Neuronal stem cell (in vitro differentiated cells): ENCODE data around the gene WDR33.

Source experiments
- DNase-seq: peaks from one replicate; pipeline ENCODE4 v3.0.0-alpha.2; 2013; ENCODE audit warnings: low spot score
- H2AFZ ChIP-seq: one replicate; pipeline ENCODE4 v1.6.1; 2013; ENCODE audit warnings: mild to moderate bottlenecking, low read length, inconsistent platforms
- H2AK5ac ChIP-seq: 2 replicates; pipeline ENCODE4 v1.6.1; 2013; ENCODE audit warnings: low read depth, mild to moderate bottlenecking, inconsistent platforms, low read length, moderate library complexity, mixed read lengths
- H2BK120ac ChIP-seq: 2 replicates; pipeline ENCODE4 v1.6.1; 2013; ENCODE audit warnings: low read depth, mild to moderate bottlenecking, inconsistent platforms, low read length, moderate library complexity, mixed read lengths
- H2BK12ac ChIP-seq: one replicate; pipeline ENCODE4 v1.6.1; 2013; ENCODE audit warnings: low read length, inconsistent platforms
- H2BK15ac ChIP-seq: 2 replicates; pipeline ENCODE4 v1.6.1; 2013; ENCODE audit warnings: mild to moderate bottlenecking, low read length, inconsistent platforms, mixed read lengths
- H2BK5ac ChIP-seq: one replicate; pipeline ENCODE4 v1.6.1; 2013; ENCODE audit warnings: inconsistent platforms, mild to moderate bottlenecking, low read length, moderate library complexity
- H3K14ac ChIP-seq: one replicate; pipeline ENCODE4 v1.6.1; 2013; ENCODE audit warnings: low read length, inconsistent platforms
- H3K18ac ChIP-seq: 2 replicates; pipeline ENCODE4 v1.6.1; 2013; ENCODE audit warnings: low read length, inconsistent platforms
- H3K23ac ChIP-seq: 2 replicates; pipeline ENCODE4 v1.6.1; 2013; ENCODE audit warnings: low read depth, mild to moderate bottlenecking, mixed read lengths, low read length, inconsistent platforms; ENCODE audit not compliant: poor library complexity
- H3K27ac ChIP-seq: replicated peaks from 3 replicates; pipeline ENCODE4 v1.5.1; 2013; ENCODE audit warnings: low read length, inconsistent platforms
- H3K27me3 ChIP-seq, 3 experiments: 2 replicates each; pipeline ENCODE4 v1.6.1; 2013; ENCODE audit warnings: low read length in 3 of 3, mild to moderate bottlenecking in 2 of 3, inconsistent platforms in 1 of 3, low read depth in 1 of 3, mixed read lengths in 1 of 3, moderate library complexity in 1 of 3; ENCODE audit not compliant: control insufficient read depth in 3 of 3, insufficient read depth in 3 of 3
- H3K36me3 ChIP-seq, 2 donors: replicated peaks in 1 of 2; 2 replicates each; pipeline ENCODE4 v1.6.1; 2013; ENCODE audit warnings: low read length in 2 of 2; ENCODE audit not compliant: control insufficient read depth in 2 of 2, insufficient read depth in 2 of 2
- H3K4ac ChIP-seq: 2 replicates; pipeline ENCODE4 v1.6.1; 2013; ENCODE audit warnings: inconsistent platforms, mild to moderate bottlenecking, low read length, moderate library complexity
- H3K4me1 ChIP-seq, 2 donors: 1 replicate in 1 of 2; 2 replicates in 1 of 2; pipeline ENCODE4 v1.6.1; 2013; ENCODE audit warnings: low read length in 2 of 2, low read depth in 1 of 2; ENCODE audit not compliant: control insufficient read depth in 2 of 2, insufficient read depth in 1 of 2
- H3K4me2 ChIP-seq: one replicate; pipeline ENCODE4 v1.6.1; 2013; ENCODE audit warnings: mild to moderate bottlenecking, low read length, inconsistent platforms; ENCODE audit not compliant: insufficient read depth, poor library complexity, severe bottlenecking
- H3K4me3 ChIP-seq, 2 donors: 2 replicates each; pipeline ENCODE4 v1.5.1; 2013; ENCODE audit warnings: low read length in 2 of 2, mild to moderate bottlenecking in 2 of 2, inconsistent platforms in 1 of 2, moderate library complexity in 1 of 2
- H3K79me1 ChIP-seq: one replicate; pipeline ENCODE4 v1.6.1; 2013; ENCODE audit warnings: low read depth, mild to moderate bottlenecking, inconsistent platforms, low read length, moderate library complexity
- H3K9ac ChIP-seq: one replicate; pipeline ENCODE4 v1.6.1; 2013; ENCODE audit warnings: mild to moderate bottlenecking, low read depth, low read length, inconsistent platforms; ENCODE audit not compliant: poor library complexity
- H3K9me3 ChIP-seq, 2 donors: replicated peaks in 1 of 2; 2 replicates each; pipeline versions ENCODE3 to v1.6.1; 2013; ENCODE audit warnings: low read length in 2 of 2, mild to moderate bottlenecking in 2 of 2, inconsistent platforms in 1 of 2, low read depth in 1 of 2, mixed read lengths in 1 of 2, moderate library complexity in 1 of 2; ENCODE audit not compliant: control insufficient read depth in 2 of 2, insufficient read depth in 1 of 2
- H4K8ac ChIP-seq: one replicate; pipeline ENCODE4 v1.6.1; 2013; ENCODE audit warnings: low read depth, mild to moderate bottlenecking, inconsistent platforms, low read length, moderate library complexity
- H4K91ac ChIP-seq: one replicate; pipeline ENCODE4 v1.6.1; 2013; ENCODE audit warnings: low read length, low read depth, mild to moderate bottlenecking, inconsistent platforms; ENCODE audit not compliant: poor library complexity
- WGBS, 2 donors: extraction: QIAGEN DNeasy Blood & Tissue Kit; methylation state at CpG; one replicate each; pipeline ENCODE4 v1.1.7; 2013; ENCODE audit warnings: missing lambda C conversion rate in 2 of 2, mixed read lengths in 1 of 2; ENCODE audit not compliant: insufficient read length in 2 of 2, insufficient replicate concordance in 1 of 2; ENCODE audit errors: extremely low coverage in 2 of 2; 5-methylcytosine and 5-hydroxymethylcytosine counted together

Gene WDR33

GRCh38 chr2:127700527-127701192, 110.3 kb downstream of the WDR33 start:
- Histone ChIP-seq H3K4ac (no peak overlapping the region), H3K27ac (peak overlapping the region; percentile 90), H4K91ac (no peak overlapping the region), H3K23ac (peak overlapping the region; percentile 98), H3K27me3 (no peaks in the 10 kb centered on the region), H3K18ac (peak overlapping the region; percentile 84), H3K36me3 (peaks cover 4 to 36% of the 10 kb centered on the region in 2 donors), H2BK15ac (no peak overlapping the region), H3K9ac (peak overlapping the region; percentile 81), H3K4me2 (peak overlapping the region; percentile 94), H3K14ac (no peak overlapping the region), H2BK5ac (no peak overlapping the region), H3K4me1 (peaks cover 9 to 12% of the 10 kb centered on the region in 2 donors), H2BK12ac (peak overlapping the region; percentile 36), H4K8ac (no peak overlapping the region), H3K4me3 (peak overlapping the region; percentile 64 to 92), H2AFZ (peak overlapping the region; percentile 89), H2BK120ac (no peak overlapping the region), H3K79me1 (peaks cover 3% of the 10 kb centered on the region), H3K9me3 (peaks cover 0 to 14% of the 10 kb centered on the region in 2 donors), H2AK5ac (peak overlapping the region; percentile 11)
- peak; percentile 37 for DNase-seq
- WGBS, 2 donors: no CpG with 5 or more reads among the region's 17 CpGs

DNA sequence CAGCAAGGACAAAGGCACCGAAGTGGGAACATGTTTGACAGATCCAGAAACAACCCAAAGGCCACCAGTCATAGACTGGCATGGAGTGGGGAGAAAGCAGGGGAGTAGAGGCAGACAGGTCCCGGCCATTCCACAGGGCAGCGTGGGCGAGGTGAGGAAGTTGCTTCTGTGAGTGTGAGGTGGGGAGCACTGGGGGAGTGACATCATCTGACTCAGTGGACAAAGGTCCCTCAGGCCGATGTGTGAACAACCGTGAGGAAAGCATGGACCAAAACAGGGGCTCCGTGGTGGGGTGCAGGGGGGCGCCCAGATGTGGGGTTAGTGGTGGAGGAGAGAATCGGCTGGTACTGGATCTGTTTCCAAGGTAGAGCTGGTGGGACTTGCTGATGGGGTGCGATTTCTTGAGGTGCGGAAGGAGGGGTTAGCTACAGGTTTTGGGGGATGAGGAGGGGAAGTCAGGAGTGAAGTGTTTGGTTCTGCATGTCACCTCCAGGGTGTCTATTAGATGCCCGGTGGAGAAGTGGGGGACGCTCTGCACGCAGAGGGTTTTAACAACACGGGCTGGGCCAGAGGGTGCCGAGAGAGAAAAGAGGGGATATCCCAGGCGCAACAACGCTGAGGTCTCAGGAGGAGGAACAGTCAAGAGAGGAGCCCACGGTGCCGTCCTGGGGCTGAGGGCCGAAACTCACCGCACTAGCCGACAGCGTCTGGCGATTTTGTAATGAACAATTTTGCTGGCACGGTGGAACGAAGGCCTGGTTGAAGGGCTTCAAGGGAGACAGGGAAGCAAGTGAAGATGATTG, 112.2 kb downstream of the WDR33 start:
- Histone ChIP-seq H3K23ac (no peak overlapping the region), H3K9me3 (peaks cover 0 to 14% of the 10 kb centered on the region in 2 donors), H3K27me3 (no peaks in the 10 kb centered on the region), H2BK15ac (no peak overlapping the region), H3K9ac (no peak overlapping the region), H2BK12ac (no peak overlapping the region), H4K91ac (no peak overlapping the region), H3K36me3 (peaks cover 4 to 17% of the 10 kb centered on the region in 2 donors), H3K4me2 (no peak overlapping the region), H3K4me1 (peaks cover 9 to 12% of the 10 kb centered on the region in 2 donors), H3K4ac (no peak overlapping the region), H3K27ac (no peak overlapping the region), H3K14ac (no peak overlapping the region), H2AK5ac (no peak overlapping the region), H2BK120ac (no peak overlapping the region), H2BK5ac (no peak overlapping the region), H3K4me3 (no peak overlapping the region), H2AFZ (no peak overlapping the region), H4K8ac (no peak overlapping the region), H3K79me1 (peaks cover 3% of the 10 kb centered on the region), H3K18ac (no peak overlapping the region)
- no CpG with 5 or more reads among the region's 27 CpGs for WGBS, 2 donors
- no peak for DNase-seq

DNA sequence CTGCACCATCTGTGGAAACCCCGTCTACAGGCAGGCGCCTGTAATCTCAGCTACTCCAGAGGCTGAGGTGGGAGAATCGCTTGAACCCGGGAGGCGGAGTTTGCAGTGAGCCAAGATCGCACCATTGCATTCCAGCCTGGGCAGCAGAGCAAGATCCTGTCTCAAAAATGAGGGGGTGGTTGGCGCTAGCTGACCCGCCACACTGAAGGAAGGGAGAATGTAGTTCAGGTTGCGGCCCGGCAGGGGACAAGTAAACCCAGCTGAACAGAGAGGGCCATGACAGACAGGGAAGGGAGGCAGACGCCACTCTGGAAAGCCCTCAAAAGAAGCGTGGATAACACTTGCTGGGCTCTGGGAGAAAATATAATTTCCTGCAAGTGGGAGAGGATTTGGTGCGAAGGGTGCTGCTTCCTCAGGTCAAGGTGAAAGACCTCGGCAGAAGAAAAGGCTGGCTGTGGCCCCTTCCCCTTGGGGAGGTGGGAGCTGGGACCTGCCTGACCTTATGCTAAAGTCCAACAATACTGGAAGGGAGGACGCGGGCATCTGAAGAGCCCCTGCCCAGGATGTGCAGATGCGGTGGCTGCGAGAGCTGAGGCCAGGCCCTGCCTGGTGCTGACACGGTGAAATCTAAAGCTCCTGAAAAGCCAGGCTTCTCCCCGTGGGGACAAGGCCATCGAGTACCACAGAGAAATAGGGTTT, 113.3 kb downstream of the WDR33 start:
- no CpG with 5 or more reads among the region's 21 CpGs for WGBS, 2 donors
- H3K4me2 ChIP-seq: no peak overlapping the region
- H2AFZ ChIP-seq: no peak overlapping the region

More for the DNA sequence above, 113.3 kb downstream of the WDR33 start:
- Histone ChIP-seq H3K18ac (no peak overlapping the region), H3K9ac (no peak overlapping the region), H4K8ac (no peak overlapping the region), H3K4ac (no peak overlapping the region), H3K14ac (no peak overlapping the region), H4K91ac (no peak overlapping the region), H2BK12ac (no peak overlapping the region), H3K27ac (no peak overlapping the region), H3K23ac (no peak overlapping the region), H3K27me3 (no peaks in the 10 kb centered on the region), H3K36me3 (peaks cover 0 to 6% of the 10 kb centered on the region in 2 donors), H3K4me1 (peaks cover 6 to 12% of the 10 kb centered on the region in 2 donors), H2BK120ac (no peak overlapping the region), H3K79me1 (no peaks in the 10 kb centered on the region), H3K9me3 (peaks cover 0 to 6% of the 10 kb centered on the region in 2 donors), H2BK15ac (no peak overlapping the region), H2BK5ac (no peak overlapping the region), H3K4me3 (no peak overlapping the region), H2AK5ac (no peak overlapping the region)
- no peak for DNase-seq
